SHP77 treated with DMSO at 0.1 percent for 48 hours (cell line): Measurements from ENCODE around the gene DPM1.

ENCODE experiments used
- DNase-seq: peaks from one replicate; lab custom pipeline; 2025; lab: John Stamatoyannopoulos, UW

DPM1 gene

GRCh38 chr20:50957798-50958614 lies at the start of gene DPM1:
DPM1 (minus strand) TSS chr20:50958532; CDS start chr20:50958523, 9 bp downstream.
- no peak for DNase-seq

GRCh38 chr20:51005214-51005613 lies 46.9 kb upstream of the DPM1 start:
- no peak for DNase-seq

GRCh38 chr20:51004781-51005180 lies 46.4 kb upstream of the DPM1 start:
- no peak for DNase-seq

- no peak for DNase-seq
These were observed 46.0 kb upstream of the DPM1 start for GRCh38 chr20:51004305-51004727.

- no peak for DNase-seq
These were observed 45.4 kb upstream of the DPM1 start for GRCh38 chr20:51003753-51004152.

- no peak for DNase-seq
These were observed 44.3 kb upstream of the DPM1 start for GRCh38 chr20:51002633-51003032.

GRCh38 chr20:51001430-51002265 lies 43.3 kb upstream of the DPM1 start:
- DNase-seq: no peak

GRCh38 chr20:50999355-50999754 lies 41.0 kb upstream of the DPM1 start:
- DNase-seq: no peak

GRCh38 chr20:50996901-50997865 lies 38.9 kb upstream of the DPM1 start:
- no peak for DNase-seq

- DNase-seq: no peak
These were observed 37.2 kb upstream of the DPM1 start for GRCh38 chr20:50995506-50995905.

GRCh38 chr20:50993876-50994275 lies 35.5 kb upstream of the DPM1 start:
- DNase-seq: no peak

- DNase-seq: peak; percentile 40
These were observed 34.6 kb upstream of the DPM1 start for GRCh38 chr20:50992733-50993457.

GRCh38 chr20:50992336-50992732 lies 34.0 kb upstream of the DPM1 start:
- no peak for DNase-seq

- DNase-seq: no peak
These were observed 32.7 kb upstream of the DPM1 start for GRCh38 chr20:50991076-50991475.

GRCh38 chr20:50987493-50988210 lies 29.3 kb upstream of the DPM1 start:
- DNase-seq: peak; percentile 60

- DNase-seq: no peak
These were observed 25.0 kb upstream of the DPM1 start for GRCh38 chr20:50983321-50983720.

- DNase-seq: no peak
These were observed 24.0 kb upstream of the DPM1 start for GRCh38 chr20:50982363-50982762.

GRCh38 chr20:50981714-50982048 lies 23.3 kb upstream of the DPM1 start:
- no peak for DNase-seq

- DNase-seq: no peak
These were observed 22.8 kb upstream of the DPM1 start for GRCh38 chr20:50980851-50981713.
